Stimulated activated naive CD4-positive, alpha-beta T cell treated with Interleukin-2 at 50 U/mL for 16 hours (primary cell): Measurements from ENCODE around the gene PDE3A.
"Not testable (repeated sequence)": the region's sequence is repeated elsewhere in the genome, so short reads cannot be mapped to it uniquely, and the experiment has no call there.

Experiments
- DNase-seq: peaks from one replicate; lab custom pipeline; 2025; lab: John Stamatoyannopoulos, UW

Gene PDE3A

GRCh38 chr12:20374795-20375194 is 6.5 kb downstream of the PDE3A start:
- no peak for DNase-seq

- DNase-seq: no peak
These were observed 7.2 kb downstream of the PDE3A start for GRCh38 chr12:20375560-20375959.

- no peak for DNase-seq
These were observed 8.6 kb downstream of the PDE3A start for GRCh38 chr12:20376984-20377383.

GRCh38 chr12:20377750-20378149 is 9.4 kb downstream of the PDE3A start:
- DNase-seq: no peak

- DNase-seq: no peak
These were observed 13.8 kb downstream of the PDE3A start for GRCh38 chr12:20382117-20382516.

- no peak for DNase-seq
These were observed 15.3 kb downstream of the PDE3A start for GRCh38 chr12:20383612-20384011.

GRCh38 chr12:20384836-20385235 is 16.5 kb downstream of the PDE3A start:
- not testable (repeated sequence) for DNase-seq

GRCh38 chr12:20390846-20391245 is 22.5 kb downstream of the PDE3A start:
- no peak for DNase-seq

- no peak for DNase-seq
These were observed 24.0 kb downstream of the PDE3A start for GRCh38 chr12:20392339-20392738.

- no peak for DNase-seq
These were observed 25.4 kb downstream of the PDE3A start for GRCh38 chr12:20393707-20394106.

- no peak for DNase-seq
These were observed 27.6 kb downstream of the PDE3A start for GRCh38 chr12:20395791-20396550.

- no peak for DNase-seq
These were observed 30.3 kb downstream of the PDE3A start for GRCh38 chr12:20398686-20399085.

GRCh38 chr12:20400003-20400402 is 31.7 kb downstream of the PDE3A start:
- DNase-seq: no peak

- DNase-seq: no peak
These were observed 34.9 kb downstream of the PDE3A start for GRCh38 chr12:20403230-20403629.

GRCh38 chr12:20404576-20405346 is 36.4 kb downstream of the PDE3A start:
- DNase-seq: no peak

GRCh38 chr12:20409607-20410377 is 41.5 kb downstream of the PDE3A start:
- no peak for DNase-seq

- DNase-seq: no peak
These were observed 42.4 kb downstream of the PDE3A start for GRCh38 chr12:20410734-20411133.

GRCh38 chr12:20411345-20411744 is 43.0 kb downstream of the PDE3A start:
- no peak for DNase-seq

GRCh38 chr12:20415028-20415427 is 46.7 kb downstream of the PDE3A start:
- no peak for DNase-seq

GRCh38 chr12:20415641-20416040 is 47.3 kb downstream of the PDE3A start:
- DNase-seq: no peak

- DNase-seq: no peak
These were observed 52.2 kb downstream of the PDE3A start for GRCh38 chr12:20420557-20420956.

GRCh38 chr12:20421421-20421820 is 53.1 kb downstream of the PDE3A start:
- DNase-seq: no peak

GRCh38 chr12:20423557-20423956 is 55.2 kb downstream of the PDE3A start:
- no peak for DNase-seq
